Kidney (tissue), 14 donors: ENCODE results near the gene PLAU. TPM values are rescaled to one million over a fixed set of nuclear protein-coding genes. Genes with fewer than 3 reads are reported as not detected.

Source experiments
- DNase-seq, 5 donors: peaks; one replicate each; pipeline ENCODE4 v3.0.0-alpha.2; 2013 to 2020
- FAIRE-seq: peaks from 2 replicates; lab custom pipeline; 2012; peaks lifted over from hg19 to GRCh38; lab: Jason Lieb, UNC
- H3K27ac ChIP-seq, 2 donors: one replicate each; pipeline ENCODE4 v1.7.0; 2013; ENCODE audit warnings: low read depth in 2 of 2, low read length in 2 of 2, inconsistent platforms in 1 of 2
- H3K27me3 ChIP-seq: one replicate; pipeline ENCODE4 v1.7.1; 2013; ENCODE audit warnings: low read length, inconsistent platforms; ENCODE audit not compliant: control insufficient read depth, insufficient read depth
- H3K36me3 ChIP-seq, 3 donors: one replicate each; pipeline versions ENCODE4 v1.7.0 to v1.7.1; 2013; ENCODE audit warnings: low read length in 3 of 3, control low read depth in 1 of 3, inconsistent platforms in 1 of 3; ENCODE audit not compliant: insufficient read depth in 3 of 3, control insufficient read depth in 2 of 3
- H3K4me1 ChIP-seq, 3 donors: one replicate each; pipeline versions ENCODE4 v1.7.0 to v1.7.1; 2013; ENCODE audit warnings: low read length in 3 of 3, inconsistent platforms in 1 of 3, low read depth in 1 of 3; ENCODE audit not compliant: control insufficient read depth in 2 of 3, insufficient read depth in 2 of 3
- H3K4me3 ChIP-seq, 3 donors: one replicate each; pipeline versions ENCODE4 v1.7.0 to v1.8.1; 2013; ENCODE audit warnings: low read length in 3 of 3, control low read depth in 1 of 3, inconsistent platforms in 1 of 3
- H3K9ac ChIP-seq, 3 donors: one replicate each; pipeline versions ENCODE4 v1.7.0 to v1.7.1; 2013; ENCODE audit warnings: low read length in 3 of 3, control low read depth in 1 of 3, inconsistent platforms in 1 of 3
- H3K9me3 ChIP-seq, 3 donors: one replicate each; pipeline versions ENCODE4 v1.7.0 to v1.7.1; 2013; ENCODE audit warnings: low read length in 3 of 3, control low read depth in 1 of 3, inconsistent platforms in 1 of 3; ENCODE audit not compliant: control insufficient read depth in 2 of 3, insufficient read depth in 1 of 3
- intact Hi-C: fragments of 100-400 bp; cut with DNase I; formaldehyde crosslinking; loops from one replicate; pipeline ENCODE4 v1.11.1; 2022
- polyA plus RNA-seq: library from polyadenylated mRNA; stranded (reverse); fragments of 350-450 nt; fragmentation: Illumina TruSeq; extraction: RNeasy Lipid Tissue Mini Kit (QIAGEN cat#74804); gene quantifications from one replicate; pipeline ENCODE4 v1.2.3, GENCODE V29; 2014; ENCODE audit warnings: low read depth, low replicate concordance; ENCODE audit not compliant: insufficient read depth
- total RNA-seq: library from RNA; stranded (reverse); fragmentation: NEBNext Ultra II Directional; extraction: Animal tissue kit (Norgen Biotek cat#: 25700); gene quantifications from one replicate; pipeline ENCODE4 v1.2.1, GENCODE V29; 2021
- TF ChIP-seq, protein P1 (sequence below): IDR thresholded peaks from 3 replicates; pipeline ENCODE4 v1.5.1; 2012; ENCODE audit warnings: mild to moderate bottlenecking, moderate library complexity, borderline replicate concordance; ENCODE audit not compliant: insufficient read depth; ENCODE audit errors: extremely low read depth
- donor health status: control.
- donor health status: control.
- donor health status: control.
- donor health status: control.
- donor health status: control.
- donor health status: DM: yes; HTN: yes; CAD: no.
- donor health status: Normal renal cell carcinoma (clear cell type).

The PLAU gene
- total and polyA plus RNA-seq, 2 donors from 2014 or later: 40.8 to 82.5 TPM

GRCh38 chr10:73891540-73891939 lies 19.4 kb upstream of the PLAU start:
- Histone ChIP-seq H3K36me3 (no peaks in the 10 kb centered on the region), H3K4me3 (no peak overlapping the region), H3K9me3 (no peaks in the 10 kb centered on the region), H3K4me1 (peaks cover 0 to 18% (median 17%) of the 10 kb centered on the region in 3 donors), H3K27me3 (no peaks in the 10 kb centered on the region), H3K9ac (no peak overlapping the region), H3K27ac (no peak overlapping the region)
- TF ChIP-seq, protein P1, sequence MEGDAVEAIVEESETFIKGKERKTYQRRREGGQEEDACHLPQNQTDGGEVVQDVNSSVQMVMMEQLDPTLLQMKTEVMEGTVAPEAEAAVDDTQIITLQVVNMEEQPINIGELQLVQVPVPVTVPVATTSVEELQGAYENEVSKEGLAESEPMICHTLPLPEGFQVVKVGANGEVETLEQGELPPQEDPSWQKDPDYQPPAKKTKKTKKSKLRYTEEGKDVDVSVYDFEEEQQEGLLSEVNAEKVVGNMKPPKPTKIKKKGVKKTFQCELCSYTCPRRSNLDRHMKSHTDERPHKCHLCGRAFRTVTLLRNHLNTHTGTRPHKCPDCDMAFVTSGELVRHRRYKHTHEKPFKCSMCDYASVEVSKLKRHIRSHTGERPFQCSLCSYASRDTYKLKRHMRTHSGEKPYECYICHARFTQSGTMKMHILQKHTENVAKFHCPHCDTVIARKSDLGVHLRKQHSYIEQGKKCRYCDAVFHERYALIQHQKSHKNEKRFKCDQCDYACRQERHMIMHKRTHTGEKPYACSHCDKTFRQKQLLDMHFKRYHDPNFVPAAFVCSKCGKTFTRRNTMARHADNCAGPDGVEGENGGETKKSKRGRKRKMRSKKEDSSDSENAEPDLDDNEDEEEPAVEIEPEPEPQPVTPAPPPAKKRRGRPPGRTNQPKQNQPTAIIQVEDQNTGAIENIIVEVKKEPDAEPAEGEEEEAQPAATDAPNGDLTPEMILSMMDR: no peak
- intact Hi-C loops: no loop called here
- FAIRE-seq: no peak
- DNase-seq: no peak

DNA sequence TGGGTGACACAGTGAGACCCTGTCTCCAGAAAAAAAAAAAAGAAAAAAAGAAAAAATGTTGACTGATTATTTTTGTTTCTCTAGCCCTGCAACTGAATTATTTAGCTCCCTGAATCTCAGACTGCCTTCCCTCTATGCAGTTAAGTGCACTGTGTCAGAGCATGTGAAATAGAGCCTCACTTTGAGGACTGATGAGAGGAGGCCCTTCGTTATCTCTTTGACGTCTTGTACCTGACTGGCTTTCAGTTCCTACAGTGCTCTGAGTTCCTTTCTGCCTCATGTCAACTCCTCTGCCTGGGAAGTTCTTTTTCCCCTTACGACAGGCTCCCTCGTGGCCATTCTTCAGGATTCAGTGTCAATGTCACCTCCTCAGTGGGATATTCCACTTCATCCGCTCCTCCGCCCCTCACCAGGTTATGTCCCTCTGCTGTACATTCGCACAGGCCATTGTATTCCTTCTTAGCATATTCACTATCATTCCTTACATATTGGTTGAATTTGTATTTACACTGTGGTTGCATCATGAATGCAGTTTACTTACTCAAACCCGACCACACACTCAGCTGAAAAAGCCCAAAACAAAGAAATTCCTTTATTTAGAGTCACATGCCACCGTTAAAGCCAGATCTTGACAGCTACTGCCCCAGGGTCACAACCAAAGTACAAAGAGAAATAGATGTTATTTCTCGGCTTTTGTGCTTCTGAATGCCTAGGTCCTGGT lies 18.5 kb upstream of the PLAU start:
- H3K9me3 ChIP-seq: no peaks in the 10 kb centered on the region
- TF ChIP-seq, protein P1: no peak
- no peak for DNase-seq
- H3K4me3 ChIP-seq: no peak overlapping the region
- H3K4me1 ChIP-seq: peaks cover 0 to 11% (median 9%) of the 10 kb centered on the region in 3 donors
- no peak overlapping the region for H3K9ac ChIP-seq
- H3K36me3 ChIP-seq: no peaks in the 10 kb centered on the region
- intact Hi-C loops: no loop called here
- no peaks in the 10 kb centered on the region for H3K27me3 ChIP-seq
- no peak overlapping the region for H3K27ac ChIP-seq
- no peak for FAIRE-seq

DNA sequence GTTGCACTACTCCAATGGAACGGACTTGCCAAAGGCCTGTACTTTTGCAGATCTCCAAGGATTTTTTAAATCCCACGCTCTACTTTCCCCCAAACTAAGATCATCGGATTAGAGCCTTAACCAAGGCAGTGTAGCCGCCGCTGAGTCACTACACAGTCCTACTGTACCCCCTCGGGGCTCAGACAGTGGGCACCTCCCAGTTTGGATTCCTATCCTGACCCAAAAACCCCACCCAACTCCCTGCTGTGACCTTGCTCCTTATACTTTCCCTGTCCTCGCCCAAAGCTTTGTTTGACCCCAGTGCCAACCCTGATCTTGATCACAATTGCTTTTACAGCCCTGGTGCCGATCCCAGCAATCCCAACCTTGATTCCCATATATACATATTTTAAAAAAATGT lies 17.5 kb upstream of the PLAU start:
- H3K4me1 ChIP-seq: peaks cover 0 to 4% (median under 1%) of the 10 kb centered on the region in 3 donors
- FAIRE-seq: no peak
- no peaks in the 10 kb centered on the region for H3K27me3 ChIP-seq
- H3K36me3 ChIP-seq: no peaks in the 10 kb centered on the region
- intact Hi-C loops: no loop called here
- no peak for DNase-seq
- H3K9ac ChIP-seq: no peak overlapping the region
- H3K9me3 ChIP-seq: no peaks in the 10 kb centered on the region
- TF ChIP-seq, protein P1: no peak
- no peak overlapping the region for H3K4me3 ChIP-seq
- H3K27ac ChIP-seq: no peak overlapping the region
